NCI-H1092 (cell line): ENCODE measurements around the gene KERA.
"Not testable (repeated sequence)": the region's sequence is repeated elsewhere in the genome, so short reads cannot be mapped to it uniquely, and the experiment has no call there.

Source experiments
- DNase-seq: peaks from one replicate; lab custom pipeline; 2025; lab: John Stamatoyannopoulos, UW

KERA gene

GRCh38 chr12:91057368-91058165 is at the start of gene KERA:
Gene KERA, minus strand, starts transcription at chr12:91058024. Its CDS starts 1,743 bp downstream, at chr12:91056281.
- no peak for DNase-seq

- DNase-seq: no peak
These were observed 48.5 kb upstream of the KERA start for GRCh38 chr12:91106283-91106682.

- DNase-seq: no peak
These were observed 48.0 kb upstream of the KERA start for GRCh38 chr12:91105807-91106206.

- DNase-seq: no peak
These were observed 47.1 kb upstream of the KERA start for GRCh38 chr12:91104812-91105466.

- no peak for DNase-seq
These were observed 45.8 kb upstream of the KERA start for GRCh38 chr12:91103624-91104023.

GRCh38 chr12:91103101-91103500 is 45.3 kb upstream of the KERA start:
- no peak for DNase-seq

GRCh38 chr12:91100906-91101305 is 43.1 kb upstream of the KERA start:
- DNase-seq: no peak

GRCh38 chr12:91099836-91100235 is 42.0 kb upstream of the KERA start:
- no peak for DNase-seq

GRCh38 chr12:91099341-91099740 is 41.5 kb upstream of the KERA start:
- DNase-seq: no peak

GRCh38 chr12:91098941-91099340 is 41.1 kb upstream of the KERA start:
- no peak for DNase-seq

- DNase-seq: no peak
These were observed 40.6 kb upstream of the KERA start for GRCh38 chr12:91098461-91098860.

- no peak for DNase-seq
These were observed 37.1 kb upstream of the KERA start for GRCh38 chr12:91094957-91095356.

GRCh38 chr12:91094032-91094662 is 36.3 kb upstream of the KERA start:
- DNase-seq: no peak

GRCh38 chr12:91093341-91093740 is 35.5 kb upstream of the KERA start:
- DNase-seq: no peak

GRCh38 chr12:91091916-91092715 is 34.3 kb upstream of the KERA start:
- no peak for DNase-seq

GRCh38 chr12:91089953-91090352 is 32.1 kb upstream of the KERA start:
- not testable (repeated sequence) for DNase-seq

GRCh38 chr12:91080041-91080440 is 22.2 kb upstream of the KERA start:
- no peak for DNase-seq

- DNase-seq: no peak
These were observed 20.7 kb upstream of the KERA start for GRCh38 chr12:91078501-91078900.

GRCh38 chr12:91077228-91077954 is 19.6 kb upstream of the KERA start:
- DNase-seq: no peak

GRCh38 chr12:91074851-91075250 is 17.0 kb upstream of the KERA start:
- DNase-seq: no peak

GRCh38 chr12:91074154-91074709 is 16.4 kb upstream of the KERA start:
- DNase-seq: no peak
